NCI-H82 treated with DMSO at 0.1 percent for 48 hours (cell line): Measurements from ENCODE around the gene TRPV3.
"Not testable (repeated sequence)": the region's sequence is repeated elsewhere in the genome, so short reads cannot be mapped to it uniquely, and the experiment has no call there.

ENCODE experiments used
- DNase-seq: peaks from one replicate; lab custom pipeline; 2025; ENCODE audit not compliant: unreplicated experiment; lab: John Stamatoyannopoulos, UW

Gene TRPV3

DNA sequence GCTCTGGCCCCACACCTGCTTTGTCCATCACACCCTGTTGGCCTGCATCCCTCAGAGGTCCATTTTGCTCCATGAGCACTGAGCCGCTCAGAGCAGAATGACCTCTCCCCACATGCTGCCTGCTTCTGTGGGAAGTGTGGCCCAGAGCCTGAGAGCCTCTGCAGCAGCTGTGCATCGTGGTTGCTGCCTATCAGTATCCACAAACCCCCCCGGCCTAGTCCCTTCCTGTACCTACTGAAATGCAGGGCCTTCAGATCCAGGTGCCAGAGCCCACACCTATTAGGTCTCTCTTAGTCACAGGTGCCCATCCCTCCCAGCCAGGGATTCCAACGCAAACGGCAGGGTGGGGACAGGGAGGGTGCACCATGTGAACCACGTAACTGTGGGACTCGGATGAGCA is 16.6 kb upstream of the TRPV3 start:
- no peak for DNase-seq

DNA sequence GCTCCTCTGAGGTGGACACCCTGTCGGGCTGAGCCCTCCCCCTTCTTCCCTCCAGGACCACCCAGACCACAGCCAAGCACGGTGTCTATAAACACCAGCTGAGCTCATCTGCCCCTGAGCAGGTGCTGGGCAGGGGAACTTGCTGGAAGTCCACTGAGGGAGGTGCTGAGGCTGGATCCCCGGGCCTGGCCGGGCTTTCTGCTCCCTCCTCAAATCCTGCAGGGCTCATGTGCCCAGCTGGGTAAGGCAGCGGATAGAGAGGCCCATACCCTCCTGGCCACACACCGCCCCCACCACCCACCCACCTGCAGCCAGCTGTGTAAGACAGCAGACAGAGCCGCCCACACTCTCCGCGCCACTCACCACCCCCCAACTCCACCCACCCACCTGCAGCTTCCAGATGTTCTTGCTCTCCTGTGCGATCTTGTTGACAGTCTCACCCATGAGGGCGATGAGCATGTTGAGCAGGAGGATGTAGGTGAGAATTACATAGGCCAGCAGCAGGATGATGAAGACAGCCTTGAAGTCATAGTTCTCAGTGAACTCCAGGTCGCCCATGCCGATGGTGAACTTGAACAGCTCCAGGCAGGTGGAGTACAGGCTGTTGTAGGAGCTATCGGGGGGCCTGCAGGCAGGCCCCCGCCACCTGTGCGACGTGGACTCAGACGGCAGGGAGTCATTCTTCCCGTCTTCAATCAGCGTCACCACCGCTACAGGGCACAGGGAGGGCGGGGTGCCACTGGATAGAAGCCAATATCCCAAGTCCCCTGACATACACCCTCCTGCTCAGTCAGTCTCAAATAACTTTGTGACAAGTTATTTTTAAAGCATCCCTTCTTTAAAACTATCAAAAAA is 15.9 kb upstream of the TRPV3 start:
- DNase-seq: no peak

DNA sequence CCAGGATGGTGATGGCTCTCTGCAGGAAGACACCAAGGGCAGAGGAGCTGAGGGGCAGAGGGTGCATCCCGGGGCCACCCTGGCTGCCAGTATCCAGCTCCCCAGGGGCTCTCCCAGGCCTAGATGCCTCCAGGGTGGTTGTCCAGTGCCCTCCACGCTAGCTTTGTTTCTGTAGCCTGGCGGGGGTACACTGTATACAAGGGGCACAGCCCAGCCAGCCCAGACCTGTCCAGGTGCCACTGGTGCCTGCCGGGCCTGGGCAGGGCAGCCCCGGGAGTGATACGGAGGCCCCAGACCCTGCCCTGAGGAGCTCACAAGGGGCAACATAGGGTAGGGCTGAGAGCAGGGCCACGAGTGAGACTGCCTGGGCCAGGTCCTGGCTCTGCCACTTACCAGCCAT is 14.6 kb upstream of the TRPV3 start:
- DNase-seq: no peak

DNA sequence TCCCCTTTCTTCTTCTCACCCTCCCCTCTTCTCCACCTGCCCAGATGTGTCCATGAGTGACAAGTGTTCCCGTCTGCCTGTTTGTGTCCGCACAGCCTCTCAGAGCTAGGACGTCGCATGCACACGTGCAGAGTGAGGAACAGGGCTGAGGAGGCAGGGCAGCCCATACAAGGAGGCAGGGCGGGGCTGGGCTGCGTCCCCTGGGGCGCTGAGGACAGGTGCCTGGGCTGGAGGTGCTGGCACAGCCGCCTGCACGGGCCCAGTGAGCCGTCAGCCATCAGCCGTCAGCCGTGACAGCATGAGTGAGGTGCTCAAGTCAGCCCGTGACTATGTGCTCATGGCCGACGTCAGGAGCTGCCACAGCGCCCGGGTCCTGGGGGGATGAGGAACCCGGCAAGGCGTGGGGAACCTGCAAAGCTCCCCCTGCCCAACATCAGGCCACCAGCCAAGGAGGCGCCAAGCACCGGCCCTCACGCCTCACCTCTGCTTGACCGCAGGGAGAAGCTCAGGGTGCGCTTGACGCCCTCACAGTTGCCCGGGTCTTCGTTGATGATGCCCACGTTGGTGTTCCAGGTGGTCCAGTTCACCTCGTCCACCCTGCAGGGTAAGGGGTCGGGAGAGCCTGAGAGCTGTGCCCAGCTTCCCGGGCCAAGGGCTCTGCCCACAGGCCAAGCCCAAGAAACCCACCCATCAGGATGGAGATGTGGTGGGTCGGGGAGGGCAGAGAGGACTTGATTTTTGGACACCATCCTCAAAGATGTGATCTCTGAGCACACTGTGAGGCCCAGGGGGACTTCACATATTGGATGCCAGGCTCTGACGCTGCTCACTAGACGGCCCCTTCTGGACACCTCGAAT is 13.7 kb upstream of the TRPV3 start:
- no peak for DNase-seq

DNA sequence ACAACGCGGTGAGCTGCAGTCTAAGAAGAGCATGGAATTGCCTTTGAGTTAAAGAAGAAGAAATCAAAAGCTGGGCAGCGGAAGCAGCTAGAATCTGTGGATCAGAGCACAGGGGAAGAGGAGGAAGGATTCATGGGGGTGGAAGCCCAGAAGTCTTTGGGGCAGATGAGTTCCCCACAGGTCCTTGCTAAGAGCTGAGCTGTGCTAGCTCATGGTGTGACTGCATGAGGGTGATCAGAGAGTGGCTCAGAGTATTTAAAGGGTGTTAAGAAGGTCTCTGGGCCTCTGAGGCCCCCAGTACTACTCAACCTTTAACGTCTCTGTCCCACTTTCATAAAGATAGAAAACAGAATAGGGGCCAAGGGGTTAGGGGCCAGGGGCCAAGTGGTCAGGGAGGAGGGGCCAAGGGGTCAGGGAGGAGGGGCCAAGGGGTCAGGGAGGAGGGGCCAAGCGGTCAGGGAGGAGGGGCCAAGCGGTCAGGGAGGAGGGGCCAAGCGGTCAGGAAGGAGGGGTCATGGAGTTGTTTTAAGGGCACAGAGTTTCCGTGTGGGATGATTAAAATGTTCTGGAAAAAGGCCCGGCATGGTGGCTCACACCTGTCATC is 12.0 kb upstream of the TRPV3 start:
- no peak for DNase-seq

DNA sequence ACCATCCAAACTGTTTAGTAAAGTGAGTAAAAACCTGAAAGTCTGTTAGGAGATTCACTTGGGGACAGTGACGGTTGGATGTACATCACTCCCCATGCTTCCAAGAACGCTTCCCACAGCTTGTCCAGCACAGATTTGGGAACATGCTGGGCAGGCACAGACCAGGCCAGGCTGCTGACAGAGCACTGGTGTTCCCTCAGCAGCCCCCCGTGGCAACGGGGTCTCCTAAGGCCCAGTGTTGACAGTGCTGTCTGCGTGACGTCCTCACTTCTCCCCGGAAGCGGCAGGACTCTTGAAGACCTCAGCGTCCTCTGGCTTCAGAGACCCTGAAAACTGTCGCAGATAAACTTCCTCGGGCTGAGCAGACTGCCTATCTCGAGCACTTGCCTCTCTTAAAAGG is 8.9 kb upstream of the TRPV3 start:
- DNase-seq: no peak

DNA sequence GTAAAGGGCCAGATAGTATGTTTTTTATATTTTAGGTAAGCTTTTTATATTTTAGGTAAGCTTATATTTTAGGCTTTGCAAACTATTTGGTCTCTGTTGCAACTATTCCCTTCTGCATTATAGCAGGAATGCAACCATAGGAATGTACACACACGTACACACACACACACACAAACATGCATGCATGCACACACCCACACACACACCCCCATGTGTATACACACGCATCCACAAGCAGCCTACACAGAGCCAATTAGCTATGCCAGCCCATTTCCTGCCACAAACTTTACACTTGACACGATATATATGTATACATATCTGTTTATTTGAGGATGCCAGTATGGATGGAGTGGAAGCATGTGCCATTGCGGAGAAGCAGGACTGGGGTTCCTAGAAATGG is 7.5 kb upstream of the TRPV3 start:
- DNase-seq: no peak

DNA sequence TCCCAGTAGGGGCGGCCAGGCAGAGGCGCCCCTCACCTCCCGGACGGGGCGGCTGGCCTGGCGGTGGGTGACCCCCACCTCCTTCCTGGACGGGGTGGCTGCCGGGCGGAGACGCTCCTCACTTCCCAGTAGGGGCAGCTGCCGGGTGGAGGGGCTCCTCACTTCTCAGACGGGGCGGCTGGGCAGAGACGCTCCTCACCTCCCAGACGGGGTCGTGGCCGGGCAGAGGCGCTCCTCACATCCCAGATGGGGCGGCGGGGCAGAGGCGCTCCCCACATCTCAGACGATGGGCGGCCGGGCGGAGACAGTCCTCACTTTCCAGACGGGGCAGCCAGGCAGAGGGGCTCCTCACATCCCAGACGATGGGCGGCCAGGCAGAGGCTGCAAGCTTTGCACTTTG is 6.6 kb upstream of the TRPV3 start:
- not testable (repeated sequence) for DNase-seq

DNA sequence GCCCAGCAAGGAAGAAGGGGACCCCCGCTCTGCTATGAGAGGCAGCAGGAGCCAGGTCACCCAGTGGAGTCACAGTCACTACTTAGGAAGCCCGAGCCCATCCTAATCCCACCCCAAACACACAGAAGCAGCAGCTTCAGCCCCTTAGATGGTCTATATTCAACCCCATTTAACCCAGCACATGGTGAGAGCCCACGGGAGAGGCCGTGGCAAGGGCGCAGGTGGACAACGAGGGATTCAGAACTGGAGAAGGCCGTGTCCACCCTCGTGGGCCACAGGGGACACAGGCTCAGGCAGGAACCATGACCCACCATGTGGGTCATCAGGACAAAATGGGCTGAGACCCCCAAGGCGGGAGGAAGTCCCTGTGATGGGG is 1.6 kb upstream of the TRPV3 start:
- DNase-seq: no peak

DNA sequence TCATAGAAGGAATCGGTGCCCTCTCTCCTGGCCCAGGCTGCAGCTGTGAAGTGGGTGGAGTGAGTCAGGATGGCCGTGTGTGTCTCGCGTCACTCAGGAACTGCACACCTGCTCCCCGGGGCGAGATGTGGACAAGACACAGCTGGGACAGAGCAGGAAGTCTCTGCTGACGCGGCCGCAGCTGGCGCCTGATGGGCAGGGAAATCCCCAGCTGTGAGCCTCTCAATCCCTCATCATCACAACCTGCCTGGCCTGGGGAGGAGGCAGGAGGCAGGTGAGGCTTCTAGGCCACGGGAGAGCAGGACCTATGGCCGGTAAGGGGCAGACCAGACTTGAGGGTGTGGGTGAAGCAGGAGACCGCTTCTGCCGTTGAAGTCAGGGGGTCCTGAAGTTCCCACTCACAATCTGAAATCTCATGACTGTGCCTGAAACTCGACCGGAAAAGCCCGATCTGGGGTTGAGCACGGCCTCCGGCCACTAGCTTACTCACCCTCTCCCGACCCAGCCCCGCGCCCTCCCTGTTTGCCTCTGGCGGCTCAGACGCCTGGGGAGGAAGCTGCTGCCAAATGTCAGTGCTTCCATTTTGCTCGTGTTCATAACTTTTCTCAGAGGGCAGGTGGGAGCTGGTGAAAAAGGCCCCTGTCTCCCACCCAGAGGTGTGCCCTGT is 1.1 kb upstream of the TRPV3 start:
- DNase-seq: no peak

DNA sequence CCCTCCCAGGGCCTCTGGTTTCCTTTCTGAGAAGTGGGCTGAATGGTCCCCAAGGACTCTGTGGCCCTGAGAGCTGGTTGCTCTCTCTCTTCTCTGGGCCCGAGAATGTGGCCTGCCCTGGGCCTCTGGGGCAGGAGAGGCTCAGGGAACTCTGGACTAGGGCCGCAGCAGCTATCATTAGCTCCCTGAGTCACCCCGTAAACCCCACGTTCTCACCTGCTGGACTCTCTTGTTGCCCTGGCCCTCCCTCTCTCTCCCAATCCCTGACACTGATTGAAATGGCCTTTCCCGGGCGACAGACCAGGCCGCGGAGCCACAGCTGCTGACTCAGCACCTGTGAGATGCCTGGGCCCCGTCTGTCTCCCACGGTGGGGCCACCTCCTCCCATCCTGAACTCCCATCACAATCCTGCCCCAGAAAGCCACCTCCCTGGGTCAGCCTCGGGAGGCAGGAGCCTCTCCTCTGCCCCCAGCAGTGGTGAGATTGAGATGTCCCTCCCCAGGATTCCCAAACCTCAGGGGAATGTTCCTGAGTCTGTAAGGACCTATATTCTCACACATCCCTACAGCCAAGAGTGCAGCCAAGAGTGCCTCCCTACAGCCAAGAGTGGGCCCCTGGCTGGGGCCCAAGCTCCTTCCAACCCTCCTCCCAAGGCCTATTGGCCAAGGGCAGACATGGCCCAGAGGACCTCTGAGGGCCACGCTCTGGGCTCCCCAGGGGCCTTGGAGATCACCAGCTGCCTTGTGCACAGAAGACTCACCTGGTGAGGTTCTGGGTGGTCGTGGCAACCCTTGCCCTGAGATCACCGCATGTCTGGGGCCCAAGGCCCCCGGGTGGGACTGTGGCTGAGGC is 470 bp downstream of the TRPV3 start:
- DNase-seq: no peak

DNA sequence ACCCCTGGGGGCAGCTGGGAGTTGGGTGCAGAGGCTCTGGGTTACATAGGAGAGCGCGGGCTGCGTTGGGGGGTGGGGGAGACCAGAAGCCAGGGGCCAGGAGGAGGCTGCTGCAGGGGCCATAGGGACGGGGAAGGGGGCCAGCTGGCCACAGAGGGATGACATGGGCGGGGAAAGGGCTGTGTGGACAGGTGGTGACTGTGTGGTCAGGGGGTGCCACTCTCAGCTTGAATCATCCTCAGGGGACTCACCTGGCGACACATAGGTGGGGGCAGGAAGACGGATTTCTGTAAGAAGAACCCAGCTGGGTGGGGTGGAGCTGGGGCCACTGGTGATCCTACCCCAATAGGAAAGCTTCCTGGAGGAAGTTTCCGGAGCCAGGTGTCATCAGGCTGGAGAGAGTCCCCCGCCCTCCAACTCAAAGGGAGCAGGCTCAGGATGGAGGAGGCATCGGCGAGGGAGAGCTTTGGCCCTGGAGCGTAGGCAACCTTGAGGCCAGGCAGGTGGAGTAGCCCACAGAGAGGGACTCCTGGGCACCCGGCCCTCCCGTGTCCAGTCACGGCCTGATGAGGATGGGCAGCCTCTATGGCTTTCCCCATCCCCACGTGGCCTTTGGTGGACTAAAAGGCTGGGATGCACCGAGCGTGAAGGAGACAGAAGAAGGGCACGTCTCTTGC is 1.2 kb downstream of the TRPV3 start:
- no peak for DNase-seq

DNA sequence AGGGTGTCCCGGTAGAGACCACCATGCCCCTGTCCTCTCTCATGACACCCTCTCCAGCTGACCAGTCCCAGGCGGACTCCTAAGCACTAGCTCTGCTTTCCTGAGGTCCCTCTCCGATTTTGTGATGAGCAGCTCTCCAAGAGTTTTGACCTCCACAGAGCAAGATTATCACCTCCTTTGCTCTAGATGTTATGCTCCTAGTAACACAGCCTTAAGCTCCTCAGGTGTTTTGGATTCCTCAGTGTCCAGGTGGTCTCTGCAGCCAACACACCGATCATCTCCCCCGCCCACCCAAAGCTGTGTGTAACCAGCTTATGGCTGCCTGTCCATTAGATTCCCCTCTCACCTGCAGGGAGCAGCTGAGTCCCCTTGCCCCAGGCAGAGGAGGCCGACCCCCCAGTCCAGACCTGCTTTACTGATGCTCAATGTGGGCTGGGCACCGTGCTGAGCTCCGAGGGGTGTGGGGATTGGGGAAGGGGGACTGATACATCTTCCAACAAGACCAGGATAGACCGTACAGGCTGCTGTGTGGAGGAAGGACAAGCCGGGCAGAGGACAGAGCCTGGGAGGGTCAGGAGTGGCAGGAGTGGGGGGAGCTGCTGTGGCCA is 2.3 kb downstream of the TRPV3 start:
- DNase-seq: no peak

DNA sequence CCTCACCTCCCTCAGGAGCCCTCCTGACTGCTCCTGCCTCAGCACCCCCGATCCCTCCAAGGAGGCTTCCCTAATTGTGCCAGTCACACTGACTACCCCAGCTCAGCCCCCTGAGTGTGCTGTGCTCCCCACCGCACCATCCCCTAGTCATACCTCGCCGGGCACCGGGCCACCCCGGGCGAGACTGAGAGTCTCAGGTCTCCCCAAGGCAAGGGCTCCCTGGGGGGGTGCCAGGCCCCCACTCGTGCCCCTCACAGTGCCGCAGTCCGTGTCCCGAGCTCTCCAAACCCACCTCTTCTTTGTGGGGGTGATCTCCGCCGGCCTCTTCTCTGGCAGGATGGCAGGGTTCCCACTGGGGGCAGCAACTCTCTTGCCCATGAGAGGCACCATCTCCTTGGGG is 3.2 kb downstream of the TRPV3 start:
- no peak for DNase-seq

DNA sequence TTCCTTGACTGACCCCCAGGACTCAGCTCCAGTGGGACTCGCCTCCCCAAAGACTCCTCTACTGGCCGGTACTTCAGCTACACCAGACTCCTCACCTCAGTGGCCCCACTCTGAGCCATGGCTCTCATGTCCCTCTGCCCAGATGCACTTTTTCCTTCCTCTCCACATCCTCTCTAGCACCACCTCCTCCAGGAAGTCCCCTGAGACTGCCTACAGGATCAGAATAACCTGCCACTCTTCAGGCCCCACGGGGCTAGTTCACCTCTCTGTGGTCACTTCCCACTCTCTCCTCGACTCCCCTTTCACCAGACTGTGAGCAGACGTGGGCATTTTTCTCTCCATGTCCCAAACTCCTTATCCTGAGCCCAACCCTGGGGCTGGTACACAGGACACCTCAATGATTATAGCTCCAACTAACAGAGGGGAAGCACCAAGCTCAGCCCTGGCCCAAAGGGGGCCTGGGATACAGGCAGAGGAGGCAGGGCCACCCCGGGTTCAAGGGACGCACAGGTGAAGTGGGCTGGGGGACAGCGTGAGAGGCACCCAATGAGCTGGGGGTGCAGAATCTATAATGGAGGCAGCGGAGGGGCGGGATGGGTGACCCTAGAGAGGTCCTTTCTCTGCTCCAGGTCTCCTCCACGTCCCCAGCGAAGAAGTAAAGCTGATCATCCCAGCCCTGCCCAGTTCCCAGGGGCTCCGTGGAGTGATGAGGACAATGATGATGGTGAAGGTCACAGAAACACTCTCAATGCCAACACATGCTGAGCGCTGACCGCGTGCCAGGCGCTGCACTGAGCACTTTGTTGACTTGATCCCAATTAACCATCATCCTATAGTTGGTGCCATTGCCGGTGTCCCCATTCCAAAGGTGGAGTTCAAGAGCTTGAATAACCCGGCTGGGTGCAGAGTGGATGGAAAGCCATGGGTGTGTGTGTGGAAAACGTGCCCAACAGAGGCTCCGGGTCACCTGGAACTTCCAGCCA is 3.9 kb downstream of the TRPV3 start:
- no peak for DNase-seq

DNA sequence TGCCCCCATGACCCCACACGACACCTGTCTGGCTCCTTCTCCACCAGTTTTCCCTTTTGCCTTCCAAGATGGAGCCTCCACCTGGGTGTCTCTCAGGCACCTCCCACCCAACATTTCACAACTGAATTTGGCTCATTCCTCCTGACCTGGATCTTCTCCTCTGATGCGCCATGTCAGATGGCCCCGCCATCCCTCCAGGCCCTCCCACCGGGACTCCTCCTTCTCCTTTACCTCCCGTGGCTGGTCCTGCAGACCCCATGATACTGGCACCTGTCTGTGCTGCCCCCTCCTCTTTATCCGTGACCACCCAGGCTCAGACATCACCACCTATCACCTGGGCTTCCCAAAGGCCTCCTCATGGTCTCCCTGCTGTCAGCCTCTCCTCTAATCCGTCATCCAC is 4.7 kb downstream of the TRPV3 start:
- DNase-seq: no peak

DNA sequence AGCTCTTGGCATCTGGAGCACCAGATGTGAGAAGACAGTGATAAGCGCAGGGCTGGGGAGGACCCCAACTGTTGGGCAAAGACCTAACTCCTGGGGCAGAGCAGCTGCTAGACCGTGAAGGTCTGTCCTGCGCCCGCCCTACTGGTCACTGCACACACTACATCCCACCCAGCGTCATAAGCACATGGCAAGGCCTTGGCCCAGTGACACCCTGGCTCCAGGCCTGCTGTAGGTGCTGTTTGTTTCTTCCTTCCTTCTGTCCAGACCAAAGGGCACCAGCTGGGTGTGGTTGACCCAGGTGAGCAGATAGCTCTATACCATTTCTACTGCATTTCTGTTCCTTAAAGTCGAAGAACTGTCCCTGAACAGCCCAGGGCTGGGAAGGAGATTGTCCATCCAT is 6.4 kb downstream of the TRPV3 start:
- DNase-seq: no peak

DNA sequence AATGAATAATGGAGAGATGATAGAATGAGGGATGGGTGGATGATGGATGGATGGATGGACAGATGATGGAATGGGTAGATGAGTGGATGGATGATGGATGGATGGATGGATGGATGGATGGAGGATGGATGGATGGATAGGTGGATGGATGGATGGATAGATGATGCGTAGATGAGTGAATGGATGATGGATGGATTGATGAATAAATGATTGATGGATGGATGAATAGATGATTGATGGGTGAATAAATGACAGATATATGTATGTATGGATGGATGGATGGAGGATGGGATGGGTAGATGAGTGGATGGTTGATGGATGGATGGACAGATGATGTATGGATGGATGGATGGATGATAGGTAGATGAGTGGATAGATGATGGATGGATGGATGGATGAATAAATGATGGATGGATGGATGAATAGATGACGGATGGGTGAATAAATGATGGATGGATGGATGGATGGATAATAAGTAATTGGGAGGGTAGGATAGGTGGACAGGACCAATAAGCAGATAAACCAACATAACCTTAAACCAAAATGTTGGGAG is 7.9 kb downstream of the TRPV3 start:
- DNase-seq: no peak
